HG02852 (cell line): ENCODE data around the gene DNAI1.

Experiments
- ATAC-seq: cut with Tn5 transposase; IDR thresholded peaks from one replicate; pipeline ENCODE4 v1.9.1; 2021; ENCODE audit warnings: mild to moderate bottlenecking, moderate library complexity; ENCODE audit not compliant: unreplicated experiment

The DNAI1 gene

GRCh38 chr9:34555936-34556525 lies 97.4 kb downstream of the DNAI1 start:
- no peak for ATAC-seq

DNA sequence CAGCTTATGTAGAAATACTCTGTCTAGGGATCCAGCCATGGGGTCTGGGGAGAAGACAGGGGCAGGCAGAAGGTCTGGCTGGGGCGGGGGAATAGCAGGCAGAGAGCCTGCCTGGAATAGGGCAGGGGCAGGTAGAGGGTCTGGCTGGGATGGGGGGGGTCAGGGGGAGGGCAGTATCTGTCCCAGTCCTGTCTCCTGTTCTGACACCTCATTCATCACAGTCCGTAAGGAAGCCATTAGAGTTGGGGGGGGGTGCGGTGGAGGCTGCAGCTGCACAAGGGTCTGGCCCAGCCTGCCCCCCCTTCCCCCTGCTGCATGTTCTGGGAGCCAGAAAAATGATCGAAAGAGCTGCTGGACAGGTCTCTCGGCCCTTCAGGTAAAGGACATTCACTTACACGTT lies 98.3 kb downstream of the DNAI1 start:
- ATAC-seq = no peak

DNA sequence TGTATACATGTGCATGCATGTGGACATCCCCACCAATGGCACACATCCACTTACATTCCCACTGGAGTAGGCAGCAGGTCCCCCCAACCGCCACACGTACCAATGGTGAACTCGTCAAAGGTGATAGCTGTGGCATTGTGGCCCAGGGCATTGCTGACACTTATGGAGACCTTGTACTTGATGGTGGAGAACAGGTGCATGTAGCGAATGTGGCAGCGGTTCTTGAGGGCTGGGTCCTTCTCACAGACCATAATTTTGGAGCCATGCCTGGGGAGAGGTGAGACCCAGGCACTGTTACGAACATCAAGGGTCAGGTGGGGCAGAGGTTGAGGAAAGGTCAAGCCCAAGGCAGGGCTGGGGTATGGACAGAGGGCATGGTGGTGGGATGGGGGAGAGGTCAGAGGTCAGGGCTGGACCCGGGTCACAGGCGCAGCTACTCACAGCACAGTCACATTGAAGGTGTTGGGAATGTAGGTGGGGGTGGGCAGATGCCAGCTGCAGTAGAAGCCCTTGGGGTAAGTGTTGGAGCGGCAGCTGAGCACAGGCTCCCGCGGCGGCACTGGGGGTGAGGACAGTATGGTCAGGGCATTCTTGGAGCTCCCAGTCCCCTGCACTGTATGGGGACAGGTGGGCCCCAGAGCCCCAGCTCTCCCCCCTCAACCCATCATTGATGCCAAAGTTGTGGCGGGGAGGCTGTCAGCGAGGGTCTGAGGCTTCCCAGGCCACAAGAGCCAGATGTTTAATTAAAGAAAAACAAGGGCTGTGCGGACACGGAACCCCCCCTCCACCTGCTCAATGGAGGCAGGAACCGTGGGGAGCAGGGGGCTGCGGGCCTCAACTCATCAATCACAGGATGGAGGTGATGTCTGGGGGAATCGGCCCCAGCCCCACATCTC lies 99.1 kb downstream of the DNAI1 start:
- ATAC-seq = no peak

GRCh38 chr9:34558364-34558763 lies 99.8 kb downstream of the DNAI1 start:
- ATAC-seq = no peak

DNA sequence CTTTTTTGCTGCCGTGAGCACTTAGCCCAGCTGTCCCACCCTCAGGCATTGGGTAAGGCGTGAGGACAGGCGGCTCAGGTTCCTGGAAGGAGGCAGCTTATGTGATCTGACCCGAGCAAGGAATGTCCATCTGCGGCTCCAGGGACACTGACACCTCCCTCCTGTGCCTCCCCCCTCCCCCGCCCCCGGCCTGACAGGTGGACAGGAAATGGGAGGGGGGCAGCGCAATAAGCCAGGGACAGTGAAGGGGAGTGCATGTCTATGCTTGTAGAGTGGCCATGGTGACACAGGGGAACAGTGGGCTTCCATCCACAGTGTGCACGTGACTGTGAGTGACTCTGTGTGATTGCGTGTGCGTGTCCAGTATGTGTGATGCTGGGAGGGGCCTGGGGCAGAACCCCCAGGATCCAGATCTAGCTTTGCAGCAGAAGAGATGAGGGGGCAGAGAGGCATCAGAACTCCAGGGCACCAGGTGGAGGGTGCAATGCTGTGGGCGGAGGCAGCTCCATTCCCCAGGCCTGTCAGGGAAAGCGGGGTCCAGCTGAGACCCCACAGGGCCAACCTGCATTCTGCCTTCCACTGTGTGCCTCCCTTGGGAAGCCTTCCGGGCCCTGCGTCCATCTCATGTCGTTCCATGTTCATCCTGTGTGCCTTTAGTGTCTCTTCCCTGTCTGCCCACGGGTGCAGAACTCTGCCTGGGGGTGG lies 100.5 kb downstream of the DNAI1 start:
- no peak for ATAC-seq

- ATAC-seq = no peak
These were observed 101.2 kb downstream of the DNAI1 start for GRCh38 chr9:34559624-34560455.

DNA sequence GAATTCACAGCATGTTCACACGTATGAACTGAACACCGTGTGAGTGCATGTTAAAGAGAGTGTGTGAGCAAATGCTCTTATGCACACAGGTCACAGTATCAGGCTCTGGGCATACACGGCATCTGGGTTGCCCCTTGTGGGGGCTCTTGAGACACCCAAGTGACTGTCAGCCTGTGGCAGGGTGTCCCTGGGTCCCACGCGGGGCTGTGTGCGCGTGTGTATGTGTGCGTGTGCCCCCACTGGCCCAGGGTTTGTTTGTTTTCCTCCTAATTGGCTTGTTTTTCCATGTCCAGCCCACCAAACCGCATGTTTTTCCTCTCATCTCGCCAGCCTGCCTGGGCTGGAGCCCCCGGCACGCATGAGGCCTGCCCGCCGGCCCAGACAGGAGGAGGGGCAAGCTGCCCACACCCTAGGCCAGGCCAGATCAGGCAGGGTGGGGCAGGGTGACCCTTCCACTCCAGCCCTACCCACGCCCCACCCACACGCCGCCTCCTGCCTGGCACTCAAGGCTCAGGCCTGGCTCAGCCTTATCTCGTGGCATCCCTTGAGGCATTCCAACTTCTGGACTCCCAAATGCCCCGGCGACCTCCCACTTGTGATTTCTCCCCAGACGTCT lies 102.1 kb downstream of the DNAI1 start:
- no peak for ATAC-seq

DNA sequence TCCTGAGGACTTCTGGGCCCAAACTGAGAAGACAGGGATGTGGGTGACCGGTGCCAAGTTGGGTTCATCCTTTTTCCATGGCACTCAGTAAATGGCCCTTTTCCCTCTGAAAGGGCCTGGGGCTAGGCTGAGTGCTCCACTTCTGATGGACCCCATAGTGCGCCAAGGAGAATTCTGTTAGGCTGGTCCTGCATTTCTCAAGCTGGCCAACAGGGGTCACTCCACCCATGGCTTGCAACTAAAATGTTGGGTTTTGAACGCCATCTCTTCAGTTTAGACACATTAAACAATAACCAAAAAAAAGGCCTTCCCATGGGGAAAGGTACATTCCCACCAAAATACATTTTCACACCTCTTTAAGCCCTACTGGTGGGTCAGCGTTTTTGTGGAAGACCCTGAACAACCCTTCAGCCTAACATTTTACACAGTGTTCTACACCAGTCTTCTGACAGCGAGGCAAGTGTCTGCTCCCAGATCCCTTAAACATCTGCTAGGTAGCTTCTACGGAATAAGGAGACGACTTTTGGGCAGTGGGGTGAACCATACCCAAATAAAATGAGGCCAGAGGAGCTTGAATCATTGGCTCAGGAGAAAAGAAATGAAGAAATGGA lies 103.6 kb downstream of the DNAI1 start:
- ATAC-seq = no peak

- no peak for ATAC-seq
These were observed 104.7 kb downstream of the DNAI1 start for GRCh38 chr9:34563262-34563661.

DNA sequence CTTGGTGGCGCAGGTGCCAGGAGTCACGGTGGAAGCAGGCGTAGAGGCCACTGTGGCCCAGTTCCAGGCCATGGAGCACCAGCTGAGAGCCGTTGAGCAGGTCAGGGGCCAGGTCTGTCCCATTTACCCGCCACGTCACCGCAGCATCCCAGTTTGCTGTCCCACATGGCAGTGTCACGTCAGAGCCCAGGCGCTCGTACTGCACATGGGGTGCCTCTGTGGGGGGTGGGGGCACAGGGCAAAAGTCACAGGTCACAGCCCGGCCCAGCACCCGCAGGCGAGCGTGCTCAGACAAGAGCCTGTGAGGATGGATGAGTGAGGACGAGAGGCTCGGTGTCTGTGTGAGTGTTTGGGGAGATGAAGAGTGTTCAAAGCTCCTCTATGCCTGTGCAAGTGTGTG lies 106.0 kb downstream of the DNAI1 start:
- no peak for ATAC-seq

DNA sequence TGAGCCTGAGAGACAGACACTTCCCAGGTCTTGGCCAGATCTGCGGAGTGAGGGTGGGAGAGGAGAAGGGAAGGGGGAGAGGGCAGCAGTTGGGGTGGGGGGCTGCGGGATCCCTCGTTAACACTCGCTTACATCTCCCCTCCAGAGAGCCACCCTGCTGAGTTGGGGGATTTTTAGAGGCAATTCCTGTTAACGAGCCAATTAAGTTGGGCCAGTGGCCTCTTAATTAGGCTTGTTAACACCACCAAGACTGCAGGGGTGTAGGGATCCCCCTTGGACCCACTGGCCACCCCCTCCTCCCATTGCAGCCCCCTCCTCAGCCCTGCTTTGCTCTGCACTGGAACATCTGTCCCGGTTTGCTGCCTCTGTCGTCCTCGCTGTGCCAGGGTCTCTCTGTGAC lies 107.3 kb downstream of the DNAI1 start:
- ATAC-seq = no peak

GRCh38 chr9:34566322-34566721 lies 107.7 kb downstream of the DNAI1 start:
- ATAC-seq = no peak

DNA sequence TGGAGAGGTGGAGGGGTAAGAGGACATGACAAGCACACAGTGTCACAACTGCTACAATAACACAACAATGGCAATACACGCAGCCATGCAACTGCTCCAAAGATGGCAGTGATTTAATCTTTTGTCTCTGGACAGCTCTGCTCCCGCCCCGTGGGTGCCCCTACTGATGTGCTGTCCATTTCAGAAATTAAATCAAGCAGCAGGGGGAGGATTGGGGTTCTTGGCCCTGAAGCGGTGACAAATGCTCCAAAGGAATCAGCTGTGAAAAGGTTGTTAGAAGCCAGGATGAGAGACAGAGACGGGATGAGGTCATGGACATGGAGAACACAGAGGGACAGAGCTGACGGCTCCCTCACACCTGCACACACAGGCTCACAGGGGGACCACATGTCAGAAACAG lies 108.4 kb downstream of the DNAI1 start:
- no peak for ATAC-seq

DNA sequence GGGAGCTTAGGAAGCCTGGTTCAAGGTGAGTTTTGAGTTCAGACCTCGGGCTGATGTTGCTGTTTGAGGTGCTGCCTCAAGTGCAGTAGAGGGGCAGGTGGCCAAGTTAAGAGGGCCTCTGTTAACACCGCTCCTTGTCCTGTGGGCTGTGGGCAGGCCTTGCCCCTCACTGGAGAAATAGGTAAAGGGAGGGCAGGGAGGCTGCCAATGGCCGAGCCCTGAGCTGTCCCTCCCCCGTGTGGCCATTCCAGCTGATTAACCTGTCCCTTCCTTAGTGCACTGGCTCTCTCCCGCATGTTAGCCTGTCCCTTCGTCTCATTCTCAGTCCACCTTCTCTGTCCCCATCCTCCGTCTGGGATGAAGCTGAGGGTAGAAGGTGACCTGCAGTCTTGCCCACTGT lies 109.5 kb downstream of the DNAI1 start:
- ATAC-seq = no peak

GRCh38 chr9:34568774-34569173 lies 110.2 kb downstream of the DNAI1 start:
- no peak for ATAC-seq

GRCh38 chr9:34570376-34570775 lies 111.8 kb downstream of the DNAI1 start:
- no peak for ATAC-seq
